Esophagus muscularis mucosa (tissue), 4 donors: ENCODE data around the gene SH3PXD2B. TPM values are rescaled to one million over a fixed set of nuclear protein-coding genes. Genes with fewer than 3 reads are reported as not detected.
"Not testable (repeated sequence)": the region's sequence is repeated elsewhere in the genome, so short reads cannot be mapped to it uniquely, and the experiment has no call there.

ENCODE experiments used
- DNase-seq: peaks from one replicate; pipeline ENCODE4 v3.0.0-alpha.2; 2017; ENCODE audit errors: extremely low spot score
- H3K27ac ChIP-seq, 4 donors: fragments of 200-600 bp; sonication (generic); replicated peaks in 1 of 4; 1 replicate in 3 of 4; 2 replicates in 1 of 4; pipeline ENCODE4 v1.5.1; 2016 to 2019; ENCODE audit warnings: mild to moderate bottlenecking in 1 of 4
- H3K27me3 ChIP-seq, 4 donors: fragments of 200-600 bp; sonication (generic); one replicate each; pipeline versions ENCODE4 v1.5.1 to v1.6.0; 2016 to 2019
- H3K36me3 ChIP-seq, 4 donors: fragments of 200-600 bp; sonication (generic); one replicate each; pipeline ENCODE4 v1.5.1; 2016 to 2019
- H3K4me1 ChIP-seq, 4 donors: fragments of 200-600 bp; sonication (generic); one replicate each; pipeline ENCODE4 v1.5.1; 2016 to 2019
- H3K4me3 ChIP-seq, 4 donors: fragments of 200-600 bp; sonication (generic); 1 replicate in 2 of 4; 2 replicates in 2 of 4; pipeline ENCODE4 v1.5.1; 2016 to 2019; ENCODE audit warnings: mild to moderate bottlenecking in 4 of 4, moderate library complexity in 1 of 4
- H3K9me3 ChIP-seq, 4 donors: fragments of 200-600 bp; sonication (generic); 1 replicate in 3 of 4; 2 replicates in 1 of 4; pipeline ENCODE4 v1.5.1; 2016 to 2019
- EP300 ChIP-seq: sonication (generic); formaldehyde crosslinking; IDR thresholded peaks from one replicate; pipeline ENCODE4 v1.6.1; 2017; ENCODE audit warnings: antibody characterized with exemption
- POLR2A ChIP-seq: fragments of 450-650 bp; IDR thresholded peaks from one replicate; pipeline ENCODE4 v1.6.1; 2017; ENCODE audit warnings: antibody characterized with exemption, moderate library complexity, mild to moderate bottlenecking, low read depth
- POLR2AphosphoS5 ChIP-seq, 2 donors: sonication (generic); formaldehyde crosslinking; IDR thresholded peaks; one replicate each; pipeline ENCODE4 v1.6.1; 2017; ENCODE audit warnings: antibody characterized with exemption in 2 of 2
- WGBS: methylation state at CpG from one replicate; pipeline ENCODE4 v1.1.5; 2018; 5-methylcytosine and 5-hydroxymethylcytosine counted together
- intact Hi-C: fragments of 100-400 bp; cut with DNase I; formaldehyde crosslinking; loops from one replicate; pipeline ENCODE4 v1.15.1; 2023
- total RNA-seq, 4 donors: library from RNA; depleted of rRNA; stranded (reverse); fragments of >200 nt; gene quantifications; one replicate each; pipeline versions ENCODE4 v1.1.0 to v1.2.1, GENCODE V29; 2016
- TF ChIP-seq, protein P1 (sequence below), 3 experiments: fragments of 200-600 bp in 2 of 3; fragments of 450-650 bp in 1 of 3; sonication (generic) in 2 of 3; IDR thresholded peaks; one replicate each; pipeline ENCODE4 v1.5.1; 2017 to 2019; ENCODE audit warnings: antibody characterized with exemption in 3 of 3, mild to moderate bottlenecking in 2 of 3, moderate library complexity in 1 of 3

Gene SH3PXD2B
- total RNA-seq, 4 donors from 2014 or later, result 41.5 to 66.5 (median 49.2) TPM

DNA sequence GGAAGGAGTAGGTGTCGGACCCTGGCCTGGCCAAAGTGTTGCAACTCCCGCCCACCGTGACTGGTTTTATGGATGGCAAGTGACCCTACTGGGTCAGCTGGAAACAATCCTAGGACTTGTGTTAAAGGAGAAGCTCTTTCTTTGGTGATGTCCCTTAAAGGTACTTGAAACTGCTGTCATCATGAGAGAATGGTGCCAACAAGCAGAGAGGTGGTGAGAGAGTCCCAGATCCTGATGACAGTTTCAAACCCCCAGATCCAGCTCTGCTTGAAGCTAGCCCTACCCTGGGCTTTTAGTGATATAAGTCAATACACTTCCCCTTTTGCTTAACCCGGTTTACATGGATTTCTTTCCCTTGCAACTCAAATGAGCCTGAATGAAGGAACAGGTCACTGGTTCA, 98.3 kb downstream of the SH3PXD2B start:
- WGBS, result 94% methylated on average over 4 of the region's 4 CpGs
- Histone ChIP-seq H3K27ac (no peak overlapping the region), H3K36me3 (peaks cover 42 to 97% (median 69%) of the 10 kb centered on the region in 4 donors)

DNA sequence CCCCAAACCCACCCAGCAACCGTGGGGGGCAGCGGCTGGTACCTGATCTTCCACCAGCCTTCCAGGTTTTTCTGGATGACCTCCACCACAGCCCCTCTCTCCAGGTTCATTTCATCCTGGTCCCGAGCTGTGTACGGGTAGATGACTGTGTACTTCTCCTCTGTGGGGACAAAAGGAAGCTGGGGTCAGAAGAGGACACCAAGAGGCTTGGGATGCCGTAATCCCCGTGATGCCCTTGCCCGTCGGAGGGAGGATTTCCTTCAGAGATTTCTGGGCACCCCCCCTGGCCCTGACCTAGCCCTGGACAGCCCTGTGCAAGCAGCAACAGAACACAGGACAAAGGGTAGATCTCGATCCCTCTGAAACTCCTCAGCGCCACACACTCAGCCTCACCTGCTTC, 100.5 kb downstream of the SH3PXD2B start:
- intact Hi-C loops, result no loop called here
- H3K36me3 ChIP-seq, result peaks cover 47 to 97% (median 82%) of the 10 kb centered on the region in 4 donors

More for the DNA sequence above, 98.3 kb downstream of the SH3PXD2B start:
- intact Hi-C loops, result no loop called here
- Histone ChIP-seq H3K4me1 (peaks cover 0 to 5% (median 0%) of the 10 kb centered on the region in 4 donors), H3K9me3 (no peaks in the 10 kb centered on the region), H3K27me3 (no peaks in the 10 kb centered on the region), H3K4me3 (no peak overlapping the region)
- TF ChIP-seq POLR2AphosphoS5 (IDR thresholded peaks at IDR 0.05) (no peak), POLR2A (no peak), EP300 (no peak)
- TF ChIP-seq, protein P1, sequence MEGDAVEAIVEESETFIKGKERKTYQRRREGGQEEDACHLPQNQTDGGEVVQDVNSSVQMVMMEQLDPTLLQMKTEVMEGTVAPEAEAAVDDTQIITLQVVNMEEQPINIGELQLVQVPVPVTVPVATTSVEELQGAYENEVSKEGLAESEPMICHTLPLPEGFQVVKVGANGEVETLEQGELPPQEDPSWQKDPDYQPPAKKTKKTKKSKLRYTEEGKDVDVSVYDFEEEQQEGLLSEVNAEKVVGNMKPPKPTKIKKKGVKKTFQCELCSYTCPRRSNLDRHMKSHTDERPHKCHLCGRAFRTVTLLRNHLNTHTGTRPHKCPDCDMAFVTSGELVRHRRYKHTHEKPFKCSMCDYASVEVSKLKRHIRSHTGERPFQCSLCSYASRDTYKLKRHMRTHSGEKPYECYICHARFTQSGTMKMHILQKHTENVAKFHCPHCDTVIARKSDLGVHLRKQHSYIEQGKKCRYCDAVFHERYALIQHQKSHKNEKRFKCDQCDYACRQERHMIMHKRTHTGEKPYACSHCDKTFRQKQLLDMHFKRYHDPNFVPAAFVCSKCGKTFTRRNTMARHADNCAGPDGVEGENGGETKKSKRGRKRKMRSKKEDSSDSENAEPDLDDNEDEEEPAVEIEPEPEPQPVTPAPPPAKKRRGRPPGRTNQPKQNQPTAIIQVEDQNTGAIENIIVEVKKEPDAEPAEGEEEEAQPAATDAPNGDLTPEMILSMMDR (IDR thresholded peaks at IDR 0.05), result no peak
- DNase-seq, result no peak

DNA sequence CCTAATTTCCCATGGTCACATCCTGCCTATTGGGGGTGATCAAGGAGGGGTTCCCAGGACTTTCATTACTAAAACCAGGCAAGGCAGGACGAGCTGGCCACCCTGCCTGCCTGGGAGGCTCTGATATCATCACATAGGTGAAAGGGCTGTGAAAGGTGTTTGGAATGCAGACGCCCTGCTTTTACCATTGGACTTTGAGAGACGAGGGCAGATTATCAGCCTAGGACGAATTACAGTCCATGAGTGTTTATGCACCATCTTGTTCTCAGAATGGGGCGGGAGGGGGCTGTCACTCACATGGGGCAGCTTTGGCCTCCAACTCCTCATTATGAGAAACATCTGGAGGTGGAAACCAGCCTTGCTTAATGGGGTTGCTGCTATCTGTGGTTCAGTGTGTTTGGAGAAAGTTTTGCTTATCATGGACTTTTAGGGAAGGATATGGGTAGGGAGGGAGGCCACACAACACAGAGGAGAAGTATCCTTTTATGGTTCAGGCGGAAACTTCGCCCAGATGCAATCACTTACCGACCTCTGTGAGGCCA, 101.0 kb downstream of the SH3PXD2B start:
- intact Hi-C loops, result no loop called here

More for the DNA sequence above, 100.5 kb downstream of the SH3PXD2B start:
- H3K4me1 ChIP-seq, result peaks cover 0 to 5% (median 0%) of the 10 kb centered on the region in 4 donors
- H3K27me3 ChIP-seq, result no peaks in the 10 kb centered on the region
- 95% methylated on average over 10 of the region's 10 CpGs for WGBS
- TF ChIP-seq, protein P1 (IDR thresholded peaks at IDR 0.05), result no peak
- TF ChIP-seq POLR2AphosphoS5 (IDR thresholded peaks at IDR 0.05) (no peak), EP300 (no peak), POLR2A (no peak)
- no peak overlapping the region for H3K4me3 ChIP-seq
- no peak for DNase-seq
- no peak overlapping the region for H3K27ac ChIP-seq
- H3K9me3 ChIP-seq, result no peaks in the 10 kb centered on the region

DNA sequence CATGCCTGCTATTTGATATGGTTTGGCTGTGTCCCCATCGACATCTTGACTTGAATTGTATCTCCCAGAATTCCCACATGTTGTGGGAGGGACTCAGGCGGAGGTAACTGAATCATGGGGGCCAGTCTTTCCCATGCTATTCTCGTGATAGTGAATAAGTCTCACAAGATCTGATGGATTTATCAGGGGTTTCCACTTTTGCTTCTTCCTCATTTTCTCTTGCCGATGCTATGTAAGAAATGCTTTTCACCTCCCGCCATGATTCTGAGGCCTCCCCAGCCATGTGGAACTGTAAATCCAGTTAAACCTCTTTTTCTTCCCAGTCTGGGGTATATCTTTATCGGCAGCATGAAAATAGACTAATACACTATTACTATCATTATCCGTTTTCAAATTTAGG, 101.8 kb downstream of the SH3PXD2B start:
- 95% methylated on average over 7 of the region's 7 CpGs for WGBS
- H3K4me3 ChIP-seq, H3K9me3 ChIP-seq, H3K4me1 ChIP-seq, intact Hi-C loops, DNase-seq, H3K27me3 ChIP-seq, H3K27ac ChIP-seq: not testable (repeated sequence)
- peaks cover 40 to 97% (median 79%) of the 10 kb centered on the region in 4 donors for H3K36me3 ChIP-seq

More for the DNA sequence above, 101.0 kb downstream of the SH3PXD2B start:
- peaks cover 45 to 97% (median 79%) of the 10 kb centered on the region in 4 donors for H3K36me3 ChIP-seq
- H3K27me3 ChIP-seq, result no peaks in the 10 kb centered on the region
- H3K27ac ChIP-seq, result no peak overlapping the region
- no peak for TF ChIP-seq POLR2A
- no peak for TF ChIP-seq POLR2AphosphoS5 (IDR thresholded peaks at IDR 0.05)
- no peak for TF ChIP-seq EP300
- no peak for DNase-seq
- H3K4me1 ChIP-seq, result peaks cover 0 to 5% (median 0%) of the 10 kb centered on the region in 4 donors
- no peak overlapping the region for H3K4me3 ChIP-seq
- no peaks in the 10 kb centered on the region for H3K9me3 ChIP-seq
- WGBS, result 87% methylated on average over 8 of the region's 8 CpGs

DNA sequence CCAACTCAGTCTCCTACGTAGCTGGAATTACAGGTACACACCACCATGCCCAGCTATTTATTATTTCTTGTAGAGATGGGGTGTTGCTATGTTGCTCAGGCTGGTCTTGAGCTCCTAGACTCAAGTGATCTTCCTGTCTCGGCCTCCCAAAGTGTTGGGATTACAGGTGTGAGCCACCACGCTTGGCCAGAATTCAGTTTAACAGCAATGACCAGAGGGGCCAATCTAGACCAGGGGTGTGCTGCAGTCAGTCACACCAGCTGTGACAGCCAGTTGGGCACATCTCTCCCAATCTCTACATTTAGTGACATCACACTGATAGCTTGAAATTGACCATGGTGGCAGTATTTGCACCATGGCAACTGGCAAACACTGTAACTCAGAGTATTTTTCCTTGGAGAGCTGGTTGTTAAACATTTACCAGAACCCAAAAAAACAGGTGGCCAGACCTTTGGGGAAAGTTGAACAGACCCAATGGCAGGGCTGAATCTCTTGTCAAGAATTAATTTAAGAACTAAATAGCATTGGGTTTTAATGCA, 103.0 kb downstream of the SH3PXD2B start:
- Histone ChIP-seq H3K27me3 (no peaks in the 10 kb centered on the region), H3K27ac (no peak overlapping the region), H3K9me3 (no peaks in the 10 kb centered on the region), H3K4me1 (peaks cover 0 to 5% (median 0%) of the 10 kb centered on the region in 4 donors), H3K36me3 (peaks cover 47 to 97% (median 83%) of the 10 kb centered on the region in 4 donors), H3K4me3 (no peak overlapping the region)
- TF ChIP-seq, protein P1 (IDR thresholded peaks at IDR 0.05), result no peak
- TF ChIP-seq POLR2AphosphoS5 (IDR thresholded peaks at IDR 0.05), result no peak
- TF ChIP-seq EP300, result no peak
- no peak for TF ChIP-seq POLR2A
- intact Hi-C loops, result no loop called here
- DNase-seq, result no peak
- 100% methylated on average over 3 of the region's 3 CpGs for WGBS
